Right renal cortex interstitium (tissue), 3 donors: ENCODE measurements around the gene SPTLC2. TPM values are rescaled to one million over a fixed set of nuclear protein-coding genes. Genes with fewer than 3 reads are reported as not detected.
A peak's percentile ranks its signal among the peaks of the same experiment; 100 is the strongest.
"Not testable (repeated sequence)": the region's sequence is repeated elsewhere in the genome, so short reads cannot be mapped to it uniquely, and the experiment has no call there.

ENCODE experiments used
- DNase-seq, 3 donors: peaks; one replicate each; pipeline ENCODE4 v3.0.0-alpha.2; 2013; ENCODE audit warnings: low read depth in 3 of 3, low spot score in 2 of 3
- polyA plus RNA-seq, 3 donors: library from polyadenylated mRNA; unstranded; fragments of 120-200 nt; gene quantifications; one replicate each; pipeline ENCODE4 v1.2.1, GENCODE V29; 2013; ENCODE audit not compliant: insufficient read length in 3 of 3

Gene SPTLC2
- polyA plus RNA-seq, 3 donors = 74.3 to 87.6 (median 84.0) TPM

- no peak for DNase-seq
These were observed 61.4 kb downstream of the SPTLC2 start for GRCh38 chr14:77554816-77555599.

- no peak for DNase-seq
These were observed 62.2 kb downstream of the SPTLC2 start for GRCh38 chr14:77554207-77554606.

DNA sequence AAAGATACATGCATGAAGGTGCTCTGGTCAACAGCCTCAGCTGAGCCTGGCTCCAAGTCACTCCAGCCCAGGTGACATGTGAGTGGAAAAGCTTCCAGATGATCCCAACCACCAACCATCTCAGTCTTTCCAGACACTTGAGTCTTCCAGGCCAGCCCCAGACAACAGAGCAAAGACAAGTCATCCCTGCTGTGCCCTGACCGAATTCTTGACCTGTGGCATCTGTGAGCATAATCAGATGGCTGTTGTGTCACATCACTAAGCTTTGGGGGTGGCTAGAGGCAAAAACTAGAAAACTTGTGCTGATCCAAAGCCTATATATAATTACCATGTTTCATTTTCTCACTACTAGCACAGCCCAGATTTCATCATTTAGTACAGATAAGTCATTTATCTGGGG, 67.0 kb downstream of the SPTLC2 start:
- no peak for DNase-seq

DNA sequence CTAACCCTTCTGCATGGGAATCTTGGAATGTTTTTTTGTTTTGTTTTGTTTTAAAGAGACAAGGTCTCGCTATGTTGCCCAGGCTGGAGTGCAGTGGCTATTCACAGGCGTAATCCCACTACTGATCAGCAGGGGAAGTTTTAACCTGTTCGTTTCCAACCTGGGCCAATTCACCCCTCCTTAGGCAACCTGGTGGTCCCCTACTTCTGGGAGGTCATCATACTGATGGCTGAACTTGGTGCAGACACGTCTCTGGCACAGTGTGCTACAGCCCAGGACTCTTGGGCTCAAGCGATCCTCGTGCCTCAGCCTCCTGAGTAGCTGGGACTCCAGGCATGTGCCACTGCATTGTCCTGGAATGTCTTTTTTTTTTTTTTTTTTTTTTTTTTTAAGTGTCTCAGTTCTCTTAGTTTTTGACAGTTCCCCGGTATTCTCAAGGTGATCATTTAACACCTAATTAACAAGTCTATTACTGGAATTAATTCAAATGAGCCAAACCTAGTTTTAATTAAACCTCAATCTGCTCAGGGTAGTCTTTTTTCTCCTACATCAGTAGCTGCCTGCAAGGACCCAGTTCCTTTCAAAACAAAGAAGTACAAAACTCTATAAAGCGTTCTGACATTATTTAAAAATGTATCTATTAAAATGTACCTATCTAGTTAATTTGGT, 68.8 kb downstream of the SPTLC2 start:
- no peak for DNase-seq

DNA sequence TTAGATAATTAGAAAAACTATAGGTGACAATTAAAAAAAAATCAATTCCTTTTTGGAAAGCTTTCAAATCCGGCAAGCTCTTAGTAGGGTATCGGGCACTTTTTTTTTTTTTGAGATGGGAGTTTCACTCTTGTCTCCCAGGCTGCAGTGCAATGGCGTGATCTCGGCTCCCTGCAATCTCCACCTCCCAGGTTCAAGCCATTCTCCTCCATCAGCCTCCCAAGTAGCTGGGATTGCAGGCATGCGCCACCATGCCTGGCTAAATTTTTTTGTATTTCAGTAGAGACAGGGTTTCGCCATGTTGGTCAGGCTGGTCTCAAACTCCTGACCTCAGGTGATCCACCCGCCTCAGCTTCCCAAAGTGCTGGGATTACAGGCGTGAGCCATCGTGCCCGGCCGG, 71.3 kb downstream of the SPTLC2 start:
- not testable (repeated sequence) for DNase-seq

GRCh38 chr14:77544571-77544970, 71.9 kb downstream of the SPTLC2 start:
- no peak for DNase-seq

DNA sequence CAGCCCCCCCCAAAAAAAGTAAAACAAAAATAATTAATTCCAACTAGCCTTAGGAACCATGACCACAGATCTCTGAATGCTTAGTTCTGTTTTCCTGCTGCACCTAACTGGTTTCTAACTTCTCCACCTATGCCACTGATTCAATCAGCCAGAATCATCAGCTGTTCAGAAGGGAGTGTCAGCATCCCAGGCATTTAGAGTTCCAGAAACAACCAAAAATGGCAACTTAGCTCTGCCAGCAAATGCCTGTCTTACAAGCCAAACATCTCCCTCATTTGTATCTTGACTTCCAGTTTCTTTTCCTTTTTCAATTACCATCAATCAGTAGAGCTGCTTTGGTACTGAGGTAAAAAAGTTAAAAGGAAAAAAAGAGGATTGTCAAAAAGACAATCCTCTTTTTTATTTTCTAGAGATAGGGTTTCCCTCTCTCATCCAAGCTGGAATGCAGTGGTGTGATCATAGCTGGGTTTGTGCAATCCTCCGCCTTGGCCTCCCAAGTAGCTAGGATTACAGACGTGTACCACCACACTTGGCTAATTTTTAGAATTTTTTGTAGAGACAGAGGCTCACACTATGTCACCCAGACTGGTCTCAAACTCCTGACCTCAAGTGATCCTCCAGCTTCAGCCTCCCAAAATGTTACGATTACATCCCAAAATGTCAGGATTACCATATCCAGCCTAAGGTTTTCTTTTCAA, 72.7 kb downstream of the SPTLC2 start:
- no peak for DNase-seq

GRCh38 chr14:77543240-77543551, 73.2 kb downstream of the SPTLC2 start:
- DNase-seq = no peak

- no peak for DNase-seq
These were observed 73.8 kb downstream of the SPTLC2 start for GRCh38 chr14:77542421-77543239.

GRCh38 chr14:77541905-77542304, 74.5 kb downstream of the SPTLC2 start:
- no peak for DNase-seq

GRCh38 chr14:77536951-77537350, 79.5 kb downstream of the SPTLC2 start:
- not testable (repeated sequence) for DNase-seq

GRCh38 chr14:77531071-77531470, 85.4 kb downstream of the SPTLC2 start:
- no peak for DNase-seq

DNA sequence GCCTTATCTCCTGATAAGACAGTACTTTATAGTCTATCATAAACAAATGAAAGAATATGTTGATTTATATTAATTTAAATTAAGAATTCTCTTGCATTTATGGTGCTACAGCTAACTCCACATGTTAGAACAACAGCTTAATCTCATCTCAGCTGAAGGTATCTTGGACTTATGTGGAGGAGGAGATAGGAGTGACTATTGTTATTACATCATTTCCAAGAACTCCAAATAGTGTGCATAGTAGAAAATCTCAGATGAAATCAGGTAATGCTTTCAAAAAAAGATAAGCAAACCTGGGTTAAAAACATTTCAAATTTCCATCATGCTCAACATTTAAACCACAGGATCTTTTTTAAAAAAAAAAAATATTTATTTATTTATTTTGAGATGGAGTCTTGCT, 86.5 kb downstream of the SPTLC2 start:
- DNase-seq = no peak

DNA sequence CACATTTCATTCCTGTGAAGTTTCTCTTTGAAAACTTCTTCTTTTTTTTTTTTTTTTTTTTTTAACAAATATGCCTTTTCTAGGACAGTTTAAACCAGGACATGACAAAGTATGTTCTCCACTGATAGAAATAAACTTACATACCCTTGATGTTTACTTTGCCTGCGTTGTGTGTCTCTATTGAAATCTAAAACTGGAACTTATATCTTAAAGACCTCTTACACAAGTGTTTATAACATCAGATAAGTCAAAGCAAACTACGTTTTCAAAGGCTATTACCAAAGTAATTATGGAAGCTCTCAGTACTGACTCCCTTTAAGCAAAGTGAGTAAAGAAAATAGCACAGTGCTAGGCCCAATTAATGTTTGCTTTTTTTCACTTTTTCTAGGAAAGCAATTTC, 87.2 kb downstream of the SPTLC2 start:
- no peak for DNase-seq

DNA sequence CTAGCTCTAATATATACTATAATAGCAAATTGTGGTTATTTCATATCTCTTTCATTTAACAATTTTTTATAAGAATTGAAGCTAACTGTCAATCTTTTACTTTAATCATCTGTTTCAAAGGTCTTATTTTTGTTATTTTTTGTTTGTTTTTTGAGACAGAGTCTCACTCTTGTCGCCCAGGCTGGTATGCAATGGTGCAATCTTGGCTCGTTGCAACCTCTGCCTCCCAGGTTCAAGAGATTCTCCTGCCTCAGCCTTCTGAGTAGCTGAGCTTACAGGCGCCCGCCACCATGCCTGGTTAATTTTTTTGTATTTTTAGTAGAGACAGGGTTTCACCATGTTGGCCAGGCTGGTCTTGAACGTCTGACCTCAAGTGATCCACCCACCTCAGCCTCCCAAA, 87.7 kb downstream of the SPTLC2 start:
- not testable (repeated sequence) for DNase-seq

- peak; percentile 39 to 50 (median 45) for DNase-seq
These were observed 90.2 kb downstream of the SPTLC2 start for GRCh38 chr14:77526266-77526665.

DNA sequence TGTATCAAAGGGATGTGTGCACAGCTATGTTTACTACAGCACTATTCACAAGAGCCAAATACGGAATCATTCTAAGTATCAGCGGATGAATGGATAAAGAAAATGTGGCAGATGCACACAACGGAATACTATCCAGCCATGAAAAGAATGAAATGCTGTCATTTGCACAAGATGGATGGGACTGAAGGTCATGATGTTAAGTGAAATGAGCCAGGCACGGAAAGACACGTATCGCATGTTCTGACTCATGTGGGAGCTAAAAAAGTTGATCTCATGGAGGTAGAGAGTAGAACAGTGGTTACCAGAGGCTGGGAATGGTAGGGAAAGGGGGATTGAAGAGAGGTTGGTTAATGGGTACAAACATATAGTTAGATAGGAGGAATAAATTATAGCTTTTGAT, 91.9 kb downstream of the SPTLC2 start:
- DNase-seq = no peak

DNA sequence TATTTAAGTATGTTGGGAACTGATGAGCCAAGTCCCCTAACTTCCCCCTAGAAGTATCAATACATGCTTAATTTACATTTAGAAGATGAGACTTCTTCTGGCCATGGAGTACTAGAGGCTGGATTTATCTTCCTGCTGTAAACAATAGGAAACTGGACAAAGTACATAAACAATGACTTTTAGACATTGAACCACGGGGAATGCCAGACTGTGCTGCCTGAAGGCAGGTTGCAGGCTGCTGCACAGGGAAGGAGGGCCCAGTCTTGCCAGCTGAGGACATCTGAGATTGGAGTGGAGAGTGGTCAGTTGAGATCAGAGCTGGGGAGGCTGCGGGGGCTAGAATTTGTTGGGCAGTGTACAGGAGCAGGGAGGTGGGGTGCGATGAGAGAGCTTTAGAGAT, 93.3 kb downstream of the SPTLC2 start:
- DNase-seq = no peak

GRCh38 chr14:77520555-77520954, 95.9 kb downstream of the SPTLC2 start:
- no peak for DNase-seq

DNA sequence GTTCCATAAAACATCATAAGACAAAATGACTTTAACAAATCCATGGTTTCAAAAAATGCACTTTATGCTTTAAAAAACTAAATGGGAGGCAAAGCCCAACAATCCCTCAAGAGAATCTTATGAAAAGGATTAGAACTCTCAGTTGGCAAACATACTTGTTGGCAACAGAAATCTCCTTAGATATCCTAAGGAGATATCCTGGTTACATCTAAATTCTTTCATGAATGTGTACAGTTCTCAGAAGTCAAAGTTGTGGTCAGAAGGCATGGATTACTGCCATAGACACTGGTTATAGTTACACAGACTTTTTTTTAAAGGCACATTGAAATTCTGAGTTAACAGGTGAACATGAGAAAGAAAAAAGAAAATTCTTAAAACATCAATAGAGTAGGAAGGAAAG, 100.3 kb downstream of the SPTLC2 start:
- no peak for DNase-seq
